OCI-LY3 (cell line): ENCODE measurements around the gene DDX11.

ENCODE experiments used
- EZH2phosphoT487 ChIP-seq: fragments of 200-600 bp; shearing (Covaris generic); IDR thresholded peaks from 2 replicates; pipeline ENCODE4 v1.6.1; 2018; ENCODE audit warnings: antibody characterized with exemption, mixed run types, low read depth
- TF ChIP-seq, protein P1 (sequence below): fragments of 200-600, 300-600 bp; sonication (generic); IDR thresholded peaks from 2 replicates; pipeline ENCODE4 v1.5.1; 2014; ENCODE audit warnings: antibody characterized with exemption, low read length, low read depth

DNA sequence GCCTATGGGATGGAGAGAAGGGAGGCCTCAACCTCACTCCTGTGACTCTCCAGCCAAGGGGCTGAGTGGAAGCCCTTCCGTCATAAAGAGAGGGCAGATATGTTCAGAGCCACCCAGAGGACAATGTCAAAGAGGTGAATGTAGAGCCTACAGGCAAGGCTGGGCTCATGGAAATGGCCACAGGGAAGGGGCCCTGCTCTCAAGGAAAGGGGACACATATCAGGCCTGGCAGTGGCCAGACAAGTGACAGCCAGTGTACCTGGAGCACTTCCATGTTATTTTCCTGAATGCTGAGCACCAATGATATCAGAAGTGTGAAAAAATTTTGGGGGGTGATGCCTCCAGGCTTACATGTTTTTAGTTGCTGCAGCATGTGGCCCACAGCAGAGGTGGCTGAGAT, 36.6 kb upstream of the DDX11 start:
- TF ChIP-seq, protein P1, sequence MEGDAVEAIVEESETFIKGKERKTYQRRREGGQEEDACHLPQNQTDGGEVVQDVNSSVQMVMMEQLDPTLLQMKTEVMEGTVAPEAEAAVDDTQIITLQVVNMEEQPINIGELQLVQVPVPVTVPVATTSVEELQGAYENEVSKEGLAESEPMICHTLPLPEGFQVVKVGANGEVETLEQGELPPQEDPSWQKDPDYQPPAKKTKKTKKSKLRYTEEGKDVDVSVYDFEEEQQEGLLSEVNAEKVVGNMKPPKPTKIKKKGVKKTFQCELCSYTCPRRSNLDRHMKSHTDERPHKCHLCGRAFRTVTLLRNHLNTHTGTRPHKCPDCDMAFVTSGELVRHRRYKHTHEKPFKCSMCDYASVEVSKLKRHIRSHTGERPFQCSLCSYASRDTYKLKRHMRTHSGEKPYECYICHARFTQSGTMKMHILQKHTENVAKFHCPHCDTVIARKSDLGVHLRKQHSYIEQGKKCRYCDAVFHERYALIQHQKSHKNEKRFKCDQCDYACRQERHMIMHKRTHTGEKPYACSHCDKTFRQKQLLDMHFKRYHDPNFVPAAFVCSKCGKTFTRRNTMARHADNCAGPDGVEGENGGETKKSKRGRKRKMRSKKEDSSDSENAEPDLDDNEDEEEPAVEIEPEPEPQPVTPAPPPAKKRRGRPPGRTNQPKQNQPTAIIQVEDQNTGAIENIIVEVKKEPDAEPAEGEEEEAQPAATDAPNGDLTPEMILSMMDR = no peak
- no peak for TF ChIP-seq EZH2phosphoT487
